Fibroblast of pulmonary artery (primary cell): Measurements from ENCODE around the gene CREBBP.

Source experiments
- DNase-seq: peaks from one replicate; pipeline ENCODE4 v3.0.0-alpha.2; 2010; ENCODE audit warnings: low read depth
- H3K4me3 ChIP-seq: replicated peaks from 2 replicates; pipeline ENCODE4 v1.5.1; 2011; ENCODE audit warnings: low read depth, mild to moderate bottlenecking, control low read depth, low read length, moderate library complexity
- CTCF ChIP-seq: IDR thresholded peaks from 2 replicates; pipeline ENCODE4 v1.5.1; 2011; ENCODE audit warnings: mild to moderate bottlenecking, control low read depth, low read length, inconsistent platforms; ENCODE audit errors: missing control alignments

The CREBBP gene

GRCh38 chr16:3734758-3735221 lies 145.7 kb downstream of the CREBBP start:
- TF ChIP-seq CTCF = no peak
- DNase-seq = no peak
- H3K4me3 ChIP-seq = no peak overlapping the region

GRCh38 chr16:3734084-3734757 lies 146.3 kb downstream of the CREBBP start:
- TF ChIP-seq CTCF = no peak
- H3K4me3 ChIP-seq = no peak overlapping the region
- DNase-seq = no peak

GRCh38 chr16:3732171-3732570 lies 148.3 kb downstream of the CREBBP start:
- no peak overlapping the region for H3K4me3 ChIP-seq
- TF ChIP-seq CTCF = no peak
- no peak for DNase-seq

GRCh38 chr16:3731126-3731935 lies 149.2 kb downstream of the CREBBP start:
- no peak for DNase-seq
- no peak overlapping the region for H3K4me3 ChIP-seq
- TF ChIP-seq CTCF = no peak

GRCh38 chr16:3730161-3731125 lies 150.1 kb downstream of the CREBBP start:
- H3K4me3 ChIP-seq = no peak overlapping the region
- TF ChIP-seq CTCF = no peak
- no peak for DNase-seq

GRCh38 chr16:3729161-3730112 lies 151.1 kb downstream of the CREBBP start:
- no peak overlapping the region for H3K4me3 ChIP-seq
- no peak for TF ChIP-seq CTCF
- no peak for DNase-seq
